ENCODE data around the gene CEBPG.

GRCh38 chr19:33333151-33333550 is 40.4 kb upstream of the CEBPG start:
- TF ChIP-seq CTCF (IDR thresholded peaks at IDR 0.05) = no peak
- no peak for TF ChIP-seq POLR2AphosphoS5 (IDR thresholded peaks at IDR 0.05)
- TF ChIP-seq EP300 (IDR thresholded peaks at IDR 0.05; ENCODE audit: low read depth) = no peak
- TF ChIP-seq POLR2A (IDR thresholded peaks at IDR 0.05) = no peak

All from transverse colon (tissue), 4 donors.